Esophagus (tissue), 2 donors: Measurements from ENCODE around the gene FCGR2B. TPM values are rescaled to one million over a fixed set of nuclear protein-coding genes. Genes with fewer than 3 reads are reported as not detected.
"Not testable (repeated sequence)": the region's sequence is repeated elsewhere in the genome, so short reads cannot be mapped to it uniquely, and the experiment has no call there.

ENCODE experiments used
- H3K27ac ChIP-seq, 2 donors: one replicate each; pipeline ENCODE4 v1.5.1; 2013; ENCODE audit warnings: low read depth in 2 of 2, mild to moderate bottlenecking in 2 of 2, inconsistent platforms in 1 of 2, low read length in 1 of 2, moderate library complexity in 1 of 2
- H3K27me3 ChIP-seq, 2 donors: one replicate each; pipeline ENCODE4 v1.6.1; 2013; ENCODE audit warnings: low read length in 2 of 2, control low read depth in 1 of 2, mild to moderate bottlenecking in 1 of 2; ENCODE audit not compliant: insufficient read depth in 2 of 2, control insufficient read depth in 1 of 2
- H3K36me3 ChIP-seq, 2 donors: one replicate each; pipeline ENCODE4 v1.6.1; 2013; ENCODE audit warnings: low read length in 1 of 2; ENCODE audit not compliant: control insufficient read depth in 2 of 2, insufficient read depth in 2 of 2
- H3K4me1 ChIP-seq, 2 donors: one replicate each; pipeline ENCODE4 v1.6.1; 2013; ENCODE audit warnings: low read length in 1 of 2; ENCODE audit not compliant: control insufficient read depth in 2 of 2, insufficient read depth in 2 of 2
- H3K4me3 ChIP-seq, 2 donors: one replicate each; pipeline ENCODE4 v1.5.1; 2013; ENCODE audit warnings: low read length in 2 of 2, mild to moderate bottlenecking in 2 of 2, low read depth in 1 of 2, moderate library complexity in 1 of 2
- H3K9me3 ChIP-seq, 2 donors: one replicate each; pipeline ENCODE4 v1.6.1; 2013; ENCODE audit warnings: mild to moderate bottlenecking in 2 of 2, low read depth in 1 of 2, low read length in 1 of 2, moderate library complexity in 1 of 2; ENCODE audit not compliant: control insufficient read depth in 2 of 2, insufficient read depth in 1 of 2
- WGBS, 2 donors: extraction: QIAGEN DNeasy Blood & Tissue Kit; methylation state at CpG; one replicate each; pipeline ENCODE4 v1.1.7; 2013; 5-methylcytosine and 5-hydroxymethylcytosine counted together
- polyA plus RNA-seq, 2 donors: library from polyadenylated mRNA; stranded (reverse); fragments of 200-250 nt; gene quantifications; one replicate each; pipeline ENCODE4 v1.2.3, GENCODE V29; 2013
- donor health status: healthy with polysubstance abuse.
- donor health status: Bipolar disorder and iron deficiency.

Gene FCGR2B
- polyA plus RNA-seq, 2 donors = 1.6 to 2.7 TPM

- H3K27ac ChIP-seq, H3K9me3 ChIP-seq, H3K36me3 ChIP-seq, H3K4me3 ChIP-seq, H3K4me1 ChIP-seq, H3K27me3 ChIP-seq: not testable (repeated sequence)
- WGBS, 2 donors = 47 to 60% methylated on average over 1 of the region's 1 CpG
Measured at GRCh38 chr1:161644855-161645254, 18.1 kb upstream of the FCGR2B start.

- not testable (repeated sequence) for H3K4me3 ChIP-seq, H3K36me3 ChIP-seq, H3K27ac ChIP-seq, H3K27me3 ChIP-seq, H3K4me1 ChIP-seq, H3K9me3 ChIP-seq
- 58 to 60% methylated on average over 11 to 12 of the region's 13 CpGs for WGBS, 2 donors
Measured at GRCh38 chr1:161647507-161648360, 15.2 kb upstream of the FCGR2B start.

- H3K27me3 ChIP-seq, H3K27ac ChIP-seq, H3K36me3 ChIP-seq, H3K4me3 ChIP-seq, H3K9me3 ChIP-seq, H3K4me1 ChIP-seq: not testable (repeated sequence)
- 63 to 66% methylated on average over 2 of the region's 7 CpGs for WGBS, 2 donors
Measured at GRCh38 chr1:161653541-161653940, 9.4 kb upstream of the FCGR2B start.

- not testable (repeated sequence) for H3K4me3 ChIP-seq, H3K4me1 ChIP-seq, H3K9me3 ChIP-seq, H3K27ac ChIP-seq, H3K36me3 ChIP-seq, H3K27me3 ChIP-seq
- WGBS, 2 donors = 48 to 66% methylated on average over 4 to 6 of the region's 6 CpGs
Measured at GRCh38 chr1:161653971-161654370, 9.0 kb upstream of the FCGR2B start.

GRCh38 chr1:161658524-161658923 is 4.4 kb upstream of the FCGR2B start:
- H3K4me1 ChIP-seq, H3K4me3 ChIP-seq, H3K36me3 ChIP-seq, H3K27ac ChIP-seq, H3K9me3 ChIP-seq, H3K27me3 ChIP-seq: not testable (repeated sequence)

GRCh38 chr1:161661660-161662311 is 1.2 kb upstream of the FCGR2B start:
- 42 to 67% methylated on average over 2 to 4 of the region's 9 CpGs for WGBS, 2 donors
- not testable (repeated sequence) for H3K36me3 ChIP-seq, H3K4me1 ChIP-seq, H3K27me3 ChIP-seq, H3K4me3 ChIP-seq, H3K27ac ChIP-seq, H3K9me3 ChIP-seq

GRCh38 chr1:161663569-161663968 is 626 bp downstream of the FCGR2B start:
- H3K9me3 ChIP-seq, H3K4me3 ChIP-seq, H3K36me3 ChIP-seq, H3K27me3 ChIP-seq, H3K27ac ChIP-seq, H3K4me1 ChIP-seq: not testable (repeated sequence)
- WGBS, 2 donors = no CpG with 5 or more reads among the region's 1 CpG

- no CpG with 5 or more reads among the region's 4 CpGs for WGBS, 2 donors
- not testable (repeated sequence) for H3K4me1 ChIP-seq, H3K27ac ChIP-seq, H3K36me3 ChIP-seq, H3K4me3 ChIP-seq, H3K9me3 ChIP-seq, H3K27me3 ChIP-seq
Measured at GRCh38 chr1:161664689-161665088, 1.7 kb downstream of the FCGR2B start.

GRCh38 chr1:161671045-161672020 is 8.4 kb downstream of the FCGR2B start:
- H3K36me3 ChIP-seq, H3K27me3 ChIP-seq, H3K27ac ChIP-seq, H3K4me1 ChIP-seq, H3K4me3 ChIP-seq, H3K9me3 ChIP-seq: not testable (repeated sequence)
- WGBS, 2 donors = 58 to 61% methylated on average over 9 to 11 of the region's 15 CpGs
